Measurements from ENCODE around the gene RPP14.
A peak's percentile ranks its signal among the peaks of the same experiment; 100 is the strongest.
"Not testable (repeated sequence)": the region's sequence is repeated elsewhere in the genome, so short reads cannot be mapped to it uniquely, and the experiment has no call there.

The RPP14 gene

DNA sequence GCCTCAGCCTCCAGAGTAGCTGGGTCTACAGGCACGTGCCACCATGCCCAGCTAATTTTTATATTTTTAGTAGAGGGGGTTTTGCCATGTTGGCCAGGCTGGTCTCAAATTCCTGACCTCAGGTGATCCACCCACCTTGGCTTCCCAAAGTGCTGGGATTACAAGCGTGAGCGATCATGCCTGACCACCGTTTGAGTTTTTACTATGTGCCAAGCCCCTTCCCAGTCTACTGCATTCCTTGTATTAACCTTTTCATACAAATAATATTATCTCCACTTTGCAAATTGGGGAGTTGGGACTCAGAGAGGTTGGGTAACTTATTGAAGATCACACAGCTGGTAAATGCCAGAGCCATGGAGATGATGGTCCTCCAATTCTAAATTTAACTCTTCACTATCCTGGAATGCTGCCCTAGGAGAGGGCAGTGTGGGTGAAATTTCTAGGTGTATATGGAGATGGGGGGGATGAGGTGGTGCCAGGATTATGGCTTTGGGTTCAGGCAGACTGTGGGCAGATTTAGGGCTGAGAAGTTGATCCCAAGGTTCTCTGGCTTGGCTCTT lies 25.6 kb downstream of the RPP14 start:
- no peak for ATAC-seq
- DNase-seq, result no peak

DNA sequence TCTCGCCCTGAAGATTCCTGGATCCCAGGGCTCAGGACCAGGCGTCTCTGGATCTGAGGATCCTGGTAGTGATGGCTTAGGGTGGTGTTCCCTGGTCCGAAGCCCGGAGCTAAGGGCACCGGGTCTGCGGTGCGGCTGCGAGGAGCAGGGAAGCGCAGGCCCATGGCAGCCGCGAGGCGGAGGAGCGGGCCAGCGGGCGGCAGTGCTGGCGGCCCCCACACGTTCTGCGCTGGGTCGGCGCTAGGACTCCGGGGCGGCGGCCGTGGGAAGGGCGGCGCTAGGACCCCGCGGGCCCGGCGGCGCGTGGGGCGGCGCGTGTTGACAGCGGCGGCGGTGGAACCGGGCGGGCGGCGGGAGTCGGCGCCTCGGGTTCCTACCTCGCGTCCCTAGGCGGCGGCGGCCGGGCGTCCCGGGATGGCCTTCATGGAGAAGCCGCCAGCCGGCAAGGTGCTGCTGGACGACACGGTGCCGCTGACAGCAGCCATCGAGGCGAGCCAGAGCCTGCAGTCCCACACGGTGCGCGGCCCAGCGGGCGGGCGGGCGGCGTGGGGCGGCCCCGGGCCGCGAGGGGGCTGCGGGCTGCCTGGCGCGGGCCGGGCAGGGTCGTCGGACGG lies 26.6 kb downstream of the RPP14 start, which contains the start of gene PXK:
TSS of gene PXK (plus strand) at position 318 of the 614 bp plus-strand sequence. CDS start at position 415, 97 bp downstream.
- ATAC-seq, result peak; percentile 91
- peak; percentile 86 for DNase-seq

GRCh38 chr3:58333206-58334012 lies 27.4 kb downstream of the RPP14 start:
- ATAC-seq (peak; percentile 33), DNase-seq (peak; percentile 51)

GRCh38 chr3:58334013-58334321 lies 27.9 kb downstream of the RPP14 start:
- DNase-seq (no peak), ATAC-seq (no peak)

GRCh38 chr3:58334506-58334884 lies 28.4 kb downstream of the RPP14 start:
- DNase-seq (no peak), ATAC-seq (no peak)

DNA sequence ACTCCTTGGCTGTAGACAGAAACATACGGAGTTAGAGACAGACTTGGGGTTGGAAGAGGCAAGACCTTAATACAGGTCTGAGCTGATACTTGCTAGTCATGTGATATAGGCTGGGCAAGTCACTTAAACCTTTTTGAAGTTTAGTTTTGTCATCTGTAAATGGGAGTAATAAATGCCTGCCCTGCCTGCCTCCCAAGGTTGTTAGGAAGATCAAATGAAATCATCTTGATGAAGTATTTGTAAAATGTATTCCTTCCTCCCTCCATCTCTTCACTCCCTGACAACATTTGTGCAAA lies 29.6 kb downstream of the RPP14 start:
- ATAC-seq (no peak), DNase-seq (no peak)

GRCh38 chr3:58336135-58336882 lies 30.3 kb downstream of the RPP14 start:
- ATAC-seq, result no peak
- DNase-seq, result no peak

DNA sequence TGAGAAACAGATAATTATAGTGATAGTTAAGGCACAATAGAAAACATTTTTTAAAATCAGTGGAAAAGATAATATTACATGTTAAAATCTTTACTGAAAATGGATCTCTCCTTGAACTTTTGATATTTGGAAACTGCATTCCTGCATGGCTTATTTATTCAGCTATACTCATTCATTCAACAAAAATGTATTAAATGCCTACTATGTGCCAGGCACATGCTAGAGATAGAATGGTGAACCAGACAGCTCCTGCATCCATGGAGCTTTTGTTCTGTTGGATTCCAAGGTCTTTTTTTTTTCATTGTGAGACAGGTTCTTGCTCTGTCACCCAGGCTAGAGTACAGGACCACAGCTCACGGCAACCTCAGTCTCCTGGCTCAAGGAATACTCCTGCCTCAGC lies 31.1 kb downstream of the RPP14 start:
- no peak for ATAC-seq

GRCh38 chr3:58339146-58339545 lies 33.1 kb downstream of the RPP14 start:
- not testable (repeated sequence) for DNase-seq, ATAC-seq

More for the DNA sequence above, 31.1 kb downstream of the RPP14 start:
- DNase-seq, result no peak

DNA sequence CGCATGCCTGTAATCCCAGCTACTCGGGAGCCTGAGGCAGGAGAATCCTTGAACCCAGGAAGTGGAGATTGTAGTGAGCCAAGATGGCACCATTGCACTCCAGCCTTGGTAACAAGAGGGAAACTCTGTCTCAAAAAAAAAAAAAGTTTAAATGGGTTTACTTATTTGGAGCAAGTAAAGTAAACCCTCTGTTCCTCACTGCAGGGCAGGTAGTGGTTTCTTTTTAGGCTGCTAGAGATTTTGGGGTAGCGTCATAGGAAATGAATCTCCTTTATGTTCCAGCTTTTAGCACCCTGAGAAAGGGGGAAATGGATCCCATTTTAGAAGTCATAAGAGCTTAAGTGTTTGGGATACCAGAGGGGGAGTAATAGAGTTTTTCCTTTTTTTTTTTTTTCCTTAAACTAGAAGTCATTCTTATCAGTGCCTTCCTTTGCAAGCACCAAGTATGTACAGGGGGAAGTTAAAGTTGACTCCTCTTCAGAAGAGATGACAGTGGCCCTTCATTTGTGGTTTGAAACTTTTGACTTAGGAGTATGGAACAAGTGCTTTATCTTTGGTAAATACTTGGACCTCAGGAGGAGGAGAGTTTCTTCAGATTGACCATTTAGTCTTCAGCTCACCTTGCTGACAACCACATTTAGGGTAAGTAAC lies 34.7 kb downstream of the RPP14 start:
- no peak for ATAC-seq
- DNase-seq, result no peak

GRCh38 chr3:58341376-58341775 lies 35.3 kb downstream of the RPP14 start:
- ATAC-seq, result no peak
- no peak for DNase-seq

- no peak for ATAC-seq
- DNase-seq, result no peak
These were observed 36.6 kb downstream of the RPP14 start for GRCh38 chr3:58342676-58343075.

- ATAC-seq (no peak), DNase-seq (no peak)
These were observed 39.4 kb downstream of the RPP14 start for GRCh38 chr3:58345457-58345856.

GRCh38 chr3:58346368-58346767 lies 40.3 kb downstream of the RPP14 start:
- ATAC-seq, result peak; percentile 48
- no peak for DNase-seq

GRCh38 chr3:58347984-58348383 lies 41.9 kb downstream of the RPP14 start:
- DNase-seq, result no peak

DNA sequence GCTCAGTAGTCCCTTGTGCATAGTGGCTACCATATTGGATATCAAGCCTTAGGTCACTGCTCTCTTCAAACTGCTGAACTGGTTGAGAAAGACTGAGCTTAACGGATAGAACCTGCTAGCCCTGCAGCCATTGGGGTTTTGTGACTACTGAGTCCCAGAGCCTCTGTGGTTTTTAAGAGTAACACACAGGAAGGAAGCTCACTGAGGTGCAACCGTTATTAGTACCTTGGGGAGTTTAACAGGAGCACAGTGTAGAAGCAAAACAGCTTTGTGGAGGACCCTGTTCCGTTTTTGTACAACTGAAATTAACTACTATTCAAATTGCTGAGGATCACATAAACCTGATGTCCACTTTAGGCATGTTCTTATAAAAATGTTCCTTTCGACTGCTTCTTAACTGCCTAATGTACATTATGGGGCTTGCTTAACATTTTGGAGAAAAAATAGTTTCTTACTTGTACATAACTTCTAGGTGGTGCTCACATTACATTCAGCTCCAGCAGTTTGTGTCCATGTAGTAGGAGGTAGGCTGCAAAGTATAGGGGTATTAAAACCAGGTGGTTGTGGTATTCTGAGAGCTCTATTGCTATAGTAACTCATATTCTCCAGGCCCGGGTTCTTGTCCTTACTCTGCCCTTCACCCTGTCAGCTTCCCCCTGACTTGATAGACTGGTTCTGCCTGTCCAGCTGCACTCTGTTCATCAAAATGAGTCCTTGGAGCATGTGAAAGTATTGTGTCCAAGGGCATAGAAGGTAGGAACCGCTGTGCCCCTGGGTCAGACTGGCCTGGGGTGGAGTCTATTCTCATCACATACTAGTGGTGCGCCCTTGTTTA lies 44.0 kb downstream of the RPP14 start:
- ATAC-seq (peak; percentile 47), DNase-seq (no peak)

More at GRCh38 chr3:58347984-58348383, 41.9 kb downstream of the RPP14 start:
- no peak for ATAC-seq

DNA sequence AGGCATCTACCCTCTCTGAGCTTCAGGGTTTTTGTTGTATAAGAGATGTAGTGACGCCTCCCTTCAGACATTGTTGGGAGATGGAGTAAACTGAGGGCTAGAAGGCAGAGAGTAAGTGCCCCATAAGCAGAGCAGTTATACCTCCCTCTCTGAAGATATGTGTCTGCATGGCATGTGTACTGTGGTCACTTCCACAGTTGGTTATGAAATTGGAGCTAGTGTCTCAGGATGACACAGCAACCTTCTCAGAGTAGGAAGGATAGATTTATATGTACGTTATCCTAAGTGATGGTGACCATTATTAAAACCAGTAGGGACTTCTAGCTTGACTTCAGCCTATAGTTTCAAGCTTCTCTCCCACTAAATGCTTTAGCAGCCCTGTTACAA lies 44.6 kb downstream of the RPP14 start:
- DNase-seq (no peak), ATAC-seq (no peak)

- DNase-seq, result no peak
- ATAC-seq, result no peak
These were observed 45.9 kb downstream of the RPP14 start for GRCh38 chr3:58351920-58352319.

- no peak for DNase-seq
These were observed 46.6 kb downstream of the RPP14 start for GRCh38 chr3:58352626-58353025.

GRCh38 chr3:58353722-58354553 lies 47.9 kb downstream of the RPP14 start:
- ATAC-seq (peak; percentile 44), DNase-seq (peak; percentile 27)

More at GRCh38 chr3:58352626-58353025, 46.6 kb downstream of the RPP14 start:
- no peak for ATAC-seq

DNA sequence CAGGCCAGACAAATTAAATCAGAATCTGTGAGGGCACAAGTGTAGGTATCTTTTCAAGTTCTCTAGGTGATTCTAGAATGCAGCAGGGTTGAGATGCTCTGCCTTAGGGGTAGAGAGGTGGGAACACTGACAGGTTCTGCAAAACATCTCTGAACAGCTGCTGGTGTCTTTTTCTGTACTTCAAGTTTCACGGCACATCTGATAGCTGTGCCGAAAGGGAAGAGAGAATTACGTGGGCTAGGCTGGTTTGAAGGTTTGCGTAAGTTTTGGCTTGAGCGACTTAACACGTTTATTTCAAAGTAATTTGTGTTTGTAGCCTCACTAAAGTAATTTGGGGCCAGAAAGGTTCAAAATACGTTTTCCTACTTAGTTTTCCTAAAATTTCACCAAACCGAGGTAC lies 49.1 kb downstream of the RPP14 start:
- DNase-seq, result no peak

More for the DNA sequence above, 49.1 kb downstream of the RPP14 start:
- no peak for ATAC-seq

All from stimulated activated naive CD8-positive, alpha-beta T cell treated with anti-CD3 and anti-CD28 coated beads, Interleukin-15, Interleukin-2, amounts not matched to agents 100 U/mL and 50 U/mL, for 24 hours (primary cell).